HG02840 (cell line): ENCODE results near the gene FKBP9.
"Not testable (repeated sequence)": the region's sequence is repeated elsewhere in the genome, so short reads cannot be mapped to it uniquely, and the experiment has no call there.

ENCODE experiments used
- ATAC-seq: cut with Tn5 transposase; IDR thresholded peaks from one replicate; pipeline ENCODE4 v1.9.1; 2021; ENCODE audit warnings: mild to moderate bottlenecking, moderate library complexity, moderate number of reproducible peaks; ENCODE audit not compliant: unreplicated experiment, low FRiP score

The FKBP9 gene

GRCh38 chr7:32948202-32948601, 9.0 kb upstream of the FKBP9 start:
- no peak for ATAC-seq

- no peak for ATAC-seq
These were observed 4.4 kb upstream of the FKBP9 start for GRCh38 chr7:32952876-32953275.

GRCh38 chr7:32958046-32959025, 1.1 kb downstream of the FKBP9 start:
- ATAC-seq = no peak

- not testable (repeated sequence) for ATAC-seq
These were observed 6.7 kb downstream of the FKBP9 start for GRCh38 chr7:32963880-32964301.

- peak; percentile 90 for ATAC-seq
These were observed 7.4 kb downstream of the FKBP9 start for GRCh38 chr7:32964461-32965159.

- ATAC-seq = not testable (repeated sequence)
These were observed 9.4 kb downstream of the FKBP9 start for GRCh38 chr7:32966489-32967267.

GRCh38 chr7:32967268-32967582, 10.0 kb downstream of the FKBP9 start:
- ATAC-seq = not testable (repeated sequence)

GRCh38 chr7:32971967-32972366, 14.7 kb downstream of the FKBP9 start:
- ATAC-seq = not testable (repeated sequence)

- ATAC-seq = not testable (repeated sequence)
These were observed 19.9 kb downstream of the FKBP9 start for GRCh38 chr7:32977159-32977558.

GRCh38 chr7:32979246-32979645, 22.0 kb downstream of the FKBP9 start:
- not testable (repeated sequence) for ATAC-seq

- ATAC-seq = not testable (repeated sequence)
These were observed 22.7 kb downstream of the FKBP9 start for GRCh38 chr7:32979902-32980301.

- not testable (repeated sequence) for ATAC-seq
These were observed 30.9 kb downstream of the FKBP9 start for GRCh38 chr7:32988148-32988547.

- ATAC-seq = not testable (repeated sequence)
These were observed 33.9 kb downstream of the FKBP9 start for GRCh38 chr7:32991068-32991585.

GRCh38 chr7:32991975-32992700, 34.9 kb downstream of the FKBP9 start:
- not testable (repeated sequence) for ATAC-seq

GRCh38 chr7:32992750-32993149, 35.5 kb downstream of the FKBP9 start:
- ATAC-seq = not testable (repeated sequence)

- ATAC-seq = not testable (repeated sequence)
These were observed 40.7 kb downstream of the FKBP9 start for GRCh38 chr7:32997956-32998355.

GRCh38 chr7:32998361-32999171, 41.3 kb downstream of the FKBP9 start:
- not testable (repeated sequence) for ATAC-seq

GRCh38 chr7:32999380-32999779, 42.1 kb downstream of the FKBP9 start:
- ATAC-seq = not testable (repeated sequence)

GRCh38 chr7:33003111-33003510, 45.9 kb downstream of the FKBP9 start:
- ATAC-seq = not testable (repeated sequence)
